Activated CD4-positive, alpha-beta T cell treated with anti-CD3 and anti-CD28 coated beads, Interleukin-2, amount 50 U/mL, for 16 hours (primary cell): Measurements from ENCODE around the gene RBM46.
"Not testable (repeated sequence)": the region's sequence is repeated elsewhere in the genome, so short reads cannot be mapped to it uniquely, and the experiment has no call there.

Experiments used
- DNase-seq: peaks from one replicate; pipeline ENCODE4 v3.0.0-alpha.2; 2020

RBM46 gene

DNA sequence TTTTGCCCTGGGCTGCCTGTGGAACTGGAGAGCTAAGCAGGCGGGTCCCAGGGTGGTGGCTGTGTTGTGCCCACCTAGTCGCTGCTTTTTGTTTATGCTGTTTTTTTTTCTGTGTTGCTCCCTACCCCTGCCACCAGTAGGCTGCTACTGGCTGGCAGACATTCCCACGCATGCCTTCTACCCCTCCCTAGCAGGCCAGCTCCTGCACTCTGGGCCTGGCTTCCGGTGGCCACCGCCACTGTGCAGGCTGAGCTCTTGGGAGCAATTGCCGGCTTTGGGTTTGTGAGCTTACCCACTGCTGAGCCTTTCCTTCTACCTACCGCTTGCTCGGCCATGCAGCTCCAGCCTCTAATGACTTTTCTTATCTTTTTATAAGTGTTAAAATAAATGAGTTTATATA is 57.6 kb downstream of the RBM46 start:
- DNase-seq = no peak

DNA sequence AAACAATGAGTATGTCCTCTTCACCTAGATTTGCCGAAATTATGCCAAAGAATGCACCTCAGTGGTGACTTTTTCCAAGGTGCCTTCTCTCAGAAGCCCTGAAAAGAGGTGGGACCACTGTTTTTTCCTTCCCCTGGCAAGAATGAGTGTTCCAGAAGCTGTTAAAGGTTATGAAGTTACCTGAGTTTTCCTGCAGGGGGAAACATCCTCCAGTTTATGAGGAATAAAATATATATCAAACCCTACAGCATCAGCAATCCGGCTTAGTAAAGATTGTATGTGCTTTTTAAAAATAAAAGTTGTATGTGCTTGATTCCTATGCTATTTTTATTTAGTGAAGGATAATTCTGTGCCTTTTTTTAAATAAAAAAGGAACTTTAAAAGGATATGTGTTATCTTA is 73.3 kb downstream of the RBM46 start:
- no peak for DNase-seq

GRCh38 chr4:154858166-154858565 is 77.1 kb downstream of the RBM46 start:
- no peak for DNase-seq

- no peak for DNase-seq
Observed at GRCh38 chr4:154868414-154869194, 87.5 kb downstream of the RBM46 start.

DNA sequence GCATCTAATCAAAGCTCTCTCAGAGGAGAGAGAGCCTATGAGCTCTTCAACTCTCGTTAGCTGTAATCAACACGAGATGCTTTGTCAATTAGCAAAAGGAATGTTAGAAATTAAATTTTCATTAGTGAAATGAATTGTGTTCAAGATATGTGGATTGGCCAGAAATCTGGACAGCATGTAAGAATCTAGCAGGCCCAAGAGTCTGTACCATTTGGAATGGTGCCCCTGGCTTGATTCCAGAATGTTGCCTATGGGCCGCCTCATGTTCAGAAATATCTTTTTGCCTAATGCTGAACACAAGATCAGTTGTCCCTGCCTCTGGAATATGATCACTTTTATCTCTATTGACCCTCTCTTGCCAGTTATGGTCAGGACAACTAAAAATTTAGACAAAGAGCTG is 88.2 kb downstream of the RBM46 start:
- DNase-seq = no peak

DNA sequence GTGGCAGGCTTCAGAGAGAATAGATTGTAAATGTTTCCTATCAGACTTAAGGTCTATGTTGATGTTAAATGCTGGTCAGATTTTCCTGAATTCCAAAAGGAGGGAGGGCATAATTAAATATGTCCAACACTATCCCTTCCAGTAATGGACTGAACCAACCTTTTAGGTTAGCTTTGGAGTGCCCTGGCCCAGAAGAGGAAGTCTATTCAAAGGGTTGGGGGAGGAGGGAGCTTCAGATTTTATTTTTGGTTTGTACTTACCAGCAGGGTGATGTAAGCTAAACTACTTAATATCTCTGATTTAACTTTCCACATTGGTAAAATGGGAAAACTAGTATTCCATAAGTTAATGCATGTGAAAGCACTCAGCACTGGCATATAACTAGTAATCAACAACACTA is 91.1 kb downstream of the RBM46 start:
- no peak for DNase-seq

GRCh38 chr4:154874049-154874448 is 93.0 kb downstream of the RBM46 start:
- not testable (repeated sequence) for DNase-seq

DNA sequence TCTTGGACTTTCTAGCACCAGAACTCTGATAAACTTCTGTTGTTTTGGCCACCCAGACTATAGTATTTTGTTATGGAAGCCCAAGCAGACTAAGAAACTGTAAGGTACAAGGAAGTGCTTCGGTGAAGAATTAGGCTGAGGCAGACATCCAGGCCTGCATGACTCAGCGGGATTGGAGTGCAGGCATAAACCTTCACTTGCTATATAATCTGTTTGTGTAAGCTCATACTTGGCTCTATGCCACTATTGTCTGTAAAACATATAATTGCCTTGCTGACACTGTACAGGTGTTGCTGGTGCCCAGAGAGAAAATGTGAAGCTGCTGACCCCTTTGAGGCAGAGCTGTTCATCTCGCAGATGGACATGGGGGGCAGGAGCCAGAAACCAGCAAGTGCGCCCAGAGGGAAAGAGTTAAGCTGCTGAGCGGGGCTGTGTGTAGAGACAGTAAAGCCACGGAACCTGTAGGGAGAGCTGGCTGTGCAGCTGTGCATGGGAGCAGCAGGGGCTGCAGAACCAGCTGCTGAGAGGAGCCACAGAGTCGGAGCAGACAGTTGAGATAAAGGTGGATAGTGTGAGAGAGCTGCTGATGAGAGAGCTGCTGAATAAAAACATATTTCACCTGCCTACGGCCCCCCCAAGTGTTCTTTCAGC is 96.2 kb downstream of the RBM46 start:
- no peak for DNase-seq
